Calu3 (cell line): ENCODE results near the gene CLDN19. TPM values are rescaled to one million over a fixed set of nuclear protein-coding genes. Genes with fewer than 3 reads are reported as not detected.

Experiments
- BruUV-seq: library from RNA; stranded (reverse); fragments of 400-500 nt; replicated peaks from 2 replicates; lab custom pipeline; 2021; lab: Mats Ljungman, UMichigan
- CTCF ChIA-PET: fragments of 300-600 bp; sonication (Branson Sonifier 250); formaldehyde crosslinking; loops from one replicate; lab custom pipeline; 2022; ENCODE audit warnings: antibody characterized with exemption; lab: Charles Lee
- DNase-seq: peaks from one replicate; pipeline ENCODE4 v3.0.0; 2022
- H3K27ac Mint-ChIP-seq: one replicate; pipeline ENCODE4 v1.8.0; 2022; ENCODE audit warnings: mixed read lengths; ENCODE audit not compliant: unreplicated experiment
- H3K27me3 Mint-ChIP-seq: one replicate; pipeline ENCODE4 v1.8.0; 2022; ENCODE audit warnings: mixed read lengths; ENCODE audit not compliant: unreplicated experiment
- H3K36me3 Mint-ChIP-seq: one replicate; pipeline ENCODE4 v1.8.0; 2022; ENCODE audit warnings: mild to moderate bottlenecking, moderate library complexity, mixed read lengths; ENCODE audit not compliant: insufficient read depth, unreplicated experiment
- H3K4me1 Mint-ChIP-seq: one replicate; pipeline ENCODE4 v1.8.0; 2022; ENCODE audit warnings: mild to moderate bottlenecking, low read depth, mixed read lengths; ENCODE audit not compliant: unreplicated experiment
- H3K4me3 Mint-ChIP-seq: one replicate; pipeline ENCODE4 v1.8.0; 2022; ENCODE audit warnings: mild to moderate bottlenecking, low read depth, moderate library complexity, mixed read lengths; ENCODE audit not compliant: unreplicated experiment
- H3K9me3 Mint-ChIP-seq: one replicate; pipeline ENCODE4 v1.8.0; 2022; ENCODE audit warnings: low read depth, mixed read lengths; ENCODE audit not compliant: unreplicated experiment
- intact Hi-C: fragments of 100-400 bp; cut with micrococcal nuclease; formaldehyde crosslinking; loops from one replicate; pipeline ENCODE4 v1.10.0; 2022; ENCODE audit not compliant: unreplicated experiment
- total RNA-seq: library from RNA; stranded (reverse); gene quantifications from 2 replicates; pipeline ENCODE4 v1.2.3, GENCODE V29; 2022
- TF ChIP-seq, protein P1 (sequence below): fragments of 200-600 bp; IDR thresholded peaks from one replicate; pipeline ENCODE4 v1.8.0; 2022; ENCODE audit warnings: antibody characterized with exemption; ENCODE audit not compliant: unreplicated experiment

CLDN19 gene
- total RNA-seq, 1 experiment from 2014 or later = not detected

DNA sequence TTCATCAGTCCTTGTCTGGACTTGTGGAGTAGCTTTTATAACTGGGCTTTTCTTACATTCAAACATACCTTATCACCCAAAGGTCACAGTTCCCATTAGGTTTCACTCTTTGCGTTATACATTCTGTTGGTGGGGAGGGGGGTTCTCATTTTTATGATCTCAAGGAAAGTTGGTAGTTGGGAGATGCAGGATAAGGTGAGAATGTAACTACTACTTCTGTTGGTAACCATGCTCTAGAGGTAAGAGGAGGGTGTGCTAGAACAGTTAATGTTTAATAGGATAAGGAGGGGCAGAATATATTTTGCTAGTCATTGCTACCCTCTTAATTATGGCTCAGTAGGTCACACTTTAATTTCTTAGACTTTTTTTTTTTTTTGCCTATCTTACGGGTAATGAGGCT is 47.1 kb downstream of the CLDN19 start:
- Mint-ChIP-seq H3K27ac (peak overlapping the region; percentile 88), H3K9me3 (no peaks in the 10 kb centered on the region), H3K27me3 (no peaks in the 10 kb centered on the region), H3K36me3 (peaks cover 71% of the 10 kb centered on the region), H3K4me1 (peaks cover 46% of the 10 kb centered on the region), H3K4me3 (peak overlapping the region; percentile 68)
- no TSS peak for BruUV-seq
- TF ChIP-seq, protein P1, sequence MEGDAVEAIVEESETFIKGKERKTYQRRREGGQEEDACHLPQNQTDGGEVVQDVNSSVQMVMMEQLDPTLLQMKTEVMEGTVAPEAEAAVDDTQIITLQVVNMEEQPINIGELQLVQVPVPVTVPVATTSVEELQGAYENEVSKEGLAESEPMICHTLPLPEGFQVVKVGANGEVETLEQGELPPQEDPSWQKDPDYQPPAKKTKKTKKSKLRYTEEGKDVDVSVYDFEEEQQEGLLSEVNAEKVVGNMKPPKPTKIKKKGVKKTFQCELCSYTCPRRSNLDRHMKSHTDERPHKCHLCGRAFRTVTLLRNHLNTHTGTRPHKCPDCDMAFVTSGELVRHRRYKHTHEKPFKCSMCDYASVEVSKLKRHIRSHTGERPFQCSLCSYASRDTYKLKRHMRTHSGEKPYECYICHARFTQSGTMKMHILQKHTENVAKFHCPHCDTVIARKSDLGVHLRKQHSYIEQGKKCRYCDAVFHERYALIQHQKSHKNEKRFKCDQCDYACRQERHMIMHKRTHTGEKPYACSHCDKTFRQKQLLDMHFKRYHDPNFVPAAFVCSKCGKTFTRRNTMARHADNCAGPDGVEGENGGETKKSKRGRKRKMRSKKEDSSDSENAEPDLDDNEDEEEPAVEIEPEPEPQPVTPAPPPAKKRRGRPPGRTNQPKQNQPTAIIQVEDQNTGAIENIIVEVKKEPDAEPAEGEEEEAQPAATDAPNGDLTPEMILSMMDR = no peak
- CTCF ChIA-PET = interaction anchor here (0.6 to 2.6 kb wide), 4 partner anchors 11 to 353 kb away, joined by 3 to 16 read pairs (median 3); partner anchors contain the start of gene YBX1
- DNase-seq = no peak
- intact Hi-C loops = loop anchor here (5.0 kb wide), 1 partner anchor 351 kb away; no protein-coding TSS in a partner anchor

DNA sequence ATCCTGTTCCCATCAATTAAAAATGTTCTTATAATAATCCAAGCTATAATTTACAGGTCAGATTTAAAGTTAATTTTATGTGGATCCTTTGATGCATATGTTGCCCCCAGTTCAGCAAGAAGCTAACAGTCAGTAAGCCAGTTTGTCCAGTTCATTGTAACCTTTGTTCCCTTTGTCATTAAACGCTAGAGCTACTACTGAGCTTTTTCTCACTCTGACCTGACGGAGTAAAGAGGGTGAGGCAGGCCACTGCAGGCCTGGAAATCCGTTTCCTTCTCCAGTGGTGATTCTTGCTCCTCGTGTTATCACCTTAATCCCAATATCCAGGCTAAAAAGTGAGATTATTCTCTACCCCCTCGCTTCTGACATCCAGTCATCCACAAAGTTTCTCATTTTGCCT is 47.6 kb downstream of the CLDN19 start:
- TF ChIP-seq, protein P1 = no peak
- intact Hi-C loops = loop anchor here (5.0 kb wide), 1 partner anchor 350 kb away; no protein-coding TSS in a partner anchor
- Mint-ChIP-seq H3K27ac (peak overlapping the region; percentile 88), H3K9me3 (no peaks in the 10 kb centered on the region), H3K27me3 (no peaks in the 10 kb centered on the region), H3K4me1 (peaks cover 51% of the 10 kb centered on the region), H3K4me3 (peak overlapping the region; percentile 68), H3K36me3 (peaks cover 71% of the 10 kb centered on the region)
- peak; percentile 33 for DNase-seq
- CTCF ChIA-PET = interaction anchor here (0.6 to 2.6 kb wide), 5 partner anchors 10 to 363 kb away, joined by 3 to 16 read pairs (median 3); partner anchors contain the start of gene YBX1
- BruUV-seq = no TSS peak

DNA sequence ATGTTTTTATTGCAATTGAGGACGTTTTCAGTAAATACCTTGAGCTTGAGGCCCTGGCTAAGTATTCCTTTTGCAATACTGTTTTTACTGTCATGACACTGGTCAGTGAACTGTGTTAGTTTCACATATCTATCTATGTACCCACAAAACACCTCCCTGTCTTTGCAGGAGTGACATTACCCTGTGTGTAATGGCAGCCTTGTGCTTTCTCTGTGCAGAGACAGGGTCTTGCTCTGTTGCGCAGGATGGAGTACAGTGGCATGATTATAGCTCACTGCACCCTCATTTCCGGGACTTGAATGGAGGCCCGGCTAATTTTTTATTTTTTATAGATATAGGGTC is 48.9 kb downstream of the CLDN19 start:
- H3K36me3 Mint-ChIP-seq = peaks cover 67% of the 10 kb centered on the region
- no TSS peak for BruUV-seq
- H3K9me3 Mint-ChIP-seq = no peaks in the 10 kb centered on the region
- TF ChIP-seq, protein P1 = no peak
- no peak for DNase-seq
- peaks cover 63% of the 10 kb centered on the region for H3K4me1 Mint-ChIP-seq
- intact Hi-C loops = loop anchor here (5.0 kb wide), 1 partner anchor 349 kb away; no protein-coding TSS in a partner anchor
- CTCF ChIA-PET = interaction anchor here (0.8 to 2.6 kb wide), 3 partner anchors 9 to 75 kb away, joined by 4 to 16 read pairs (median 4); partner anchors contain the start of genes C1orf50, P3H1, PPIH and YBX1
- H3K4me3 Mint-ChIP-seq = peak overlapping the region; percentile 68
- no peaks in the 10 kb centered on the region for H3K27me3 Mint-ChIP-seq
- no peak overlapping the region for H3K27ac Mint-ChIP-seq

DNA sequence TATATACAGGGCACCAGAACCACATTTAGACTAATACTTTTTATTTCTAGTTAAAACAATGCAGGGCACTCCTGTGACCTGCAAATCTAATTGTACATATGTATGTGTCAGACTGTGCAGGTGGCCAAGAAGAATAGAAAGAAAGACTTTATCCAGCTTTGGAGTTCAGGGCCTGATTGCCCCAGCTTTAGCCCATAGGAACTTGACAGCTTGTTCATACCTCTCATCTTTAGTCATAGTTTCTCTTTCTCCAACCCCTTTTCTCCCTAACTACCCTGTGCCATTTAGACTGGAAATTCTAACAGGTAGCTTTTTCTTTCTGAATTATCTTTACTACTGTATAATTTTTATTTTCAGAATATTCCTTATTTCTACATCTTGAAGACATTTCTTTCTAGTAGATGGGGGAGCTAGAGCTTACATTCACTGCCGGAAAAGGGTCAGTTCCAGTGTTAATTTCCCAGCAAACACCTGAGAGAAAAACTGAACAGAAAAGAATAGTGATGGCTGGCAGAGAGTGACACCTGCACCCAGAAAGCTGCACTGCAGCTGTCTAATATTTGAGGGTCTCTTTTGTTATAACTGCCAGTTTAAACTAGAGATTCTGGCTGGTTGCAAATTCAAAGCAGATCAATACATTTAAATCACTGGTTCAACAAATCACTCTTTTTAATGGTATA is 49.4 kb downstream of the CLDN19 start:
- Mint-ChIP-seq H3K4me3 (peak overlapping the region; percentile 68), H3K9me3 (no peaks in the 10 kb centered on the region), H3K27ac (no peak overlapping the region), H3K27me3 (no peaks in the 10 kb centered on the region), H3K36me3 (peaks cover 62% of the 10 kb centered on the region), H3K4me1 (peaks cover 62% of the 10 kb centered on the region)
- no peak for DNase-seq
- CTCF ChIA-PET = interaction anchor here (0.8 to 2.6 kb wide), 3 partner anchors 8 to 76 kb away, joined by 4 to 16 read pairs (median 4); partner anchors contain the start of genes C1orf50, P3H1, PPIH and YBX1
- intact Hi-C loops = loop anchor here (5.0 kb wide), 1 partner anchor 348 kb away; no protein-coding TSS in a partner anchor
- BruUV-seq = no TSS peak
- TF ChIP-seq, protein P1 = no peak
